Muscle layer of duodenum (tissue), 2 donors: Measurements from ENCODE around the gene STRA6.

Source experiments
- H3K27ac ChIP-seq: one replicate; pipeline ENCODE4 v1.7.0; 2013; ENCODE audit warnings: mild to moderate bottlenecking, low read length
- H3K27me3 ChIP-seq: one replicate; pipeline ENCODE4 v1.7.0; 2013; ENCODE audit warnings: low read depth, mild to moderate bottlenecking, control low read depth, low read length
- H3K36me3 ChIP-seq, 2 donors: one replicate each; pipeline ENCODE4 v1.7.0; 2013; ENCODE audit warnings: low read length in 2 of 2, control low read depth in 1 of 2, mild to moderate bottlenecking in 1 of 2; ENCODE audit not compliant: insufficient read depth in 2 of 2, control insufficient read depth in 1 of 2
- H3K4me1 ChIP-seq, 2 donors: one replicate each; pipeline ENCODE4 v1.7.0; 2013; ENCODE audit warnings: low read length in 2 of 2, mild to moderate bottlenecking in 2 of 2, control low read depth in 1 of 2, moderate library complexity in 1 of 2; ENCODE audit not compliant: insufficient read depth in 2 of 2, control insufficient read depth in 1 of 2
- H3K4me3 ChIP-seq, 2 donors: one replicate each; pipeline ENCODE4 v1.7.0; 2013; ENCODE audit warnings: low read length in 2 of 2, low read depth in 1 of 2, mild to moderate bottlenecking in 1 of 2
- H3K9me3 ChIP-seq, 2 donors: one replicate each; pipeline ENCODE4 v1.7.0; 2013; ENCODE audit warnings: low read length in 2 of 2, control low read depth in 1 of 2, mild to moderate bottlenecking in 1 of 2; ENCODE audit not compliant: control insufficient read depth in 1 of 2
- donor health status: healthy.

The STRA6 gene

GRCh38 chr15:74239051-74239705 is 36.6 kb upstream of the STRA6 start:
- H3K4me1 ChIP-seq: peaks cover 5 to 11% of the 10 kb centered on the region in 2 donors
- H3K9me3 ChIP-seq: no peaks in the 10 kb centered on the region
- no peak overlapping the region for H3K27ac ChIP-seq
- H3K36me3 ChIP-seq: no peaks in the 10 kb centered on the region
- no peak overlapping the region for H3K4me3 ChIP-seq
- H3K27me3 ChIP-seq: no peaks in the 10 kb centered on the region

- Histone ChIP-seq H3K4me3 (no peak within 1 kb of the TSS), H3K27ac (no peak within 1 kb of the TSS), H3K27me3 (peaks cover 3% of the 10 kb centered on the region), H3K36me3 (no peaks in the 10 kb centered on the region), H3K9me3 (no peaks in the 10 kb centered on the region), H3K4me1 (peaks cover 0 to 11% of the 10 kb centered on the region in 2 donors)
Observed at GRCh38 chr15:74235962-74236361, 33.4 kb upstream of the STRA6 start, which contains the start of gene CCDC33. Gene CCDC33 (plus strand): TSS chr15:74236326. CDS start chr15:74236720, 394 bp downstream.

GRCh38 chr15:74234598-74234875 is 31.9 kb upstream of the STRA6 start:
- Histone ChIP-seq H3K27me3 (peaks cover 3% of the 10 kb centered on the region), H3K36me3 (no peaks in the 10 kb centered on the region), H3K4me1 (peaks cover 0 to 2% of the 10 kb centered on the region in 2 donors), H3K9me3 (no peaks in the 10 kb centered on the region), H3K27ac (no peak overlapping the region), H3K4me3 (no peak overlapping the region)

- H3K27me3 ChIP-seq: peaks cover 3% of the 10 kb centered on the region
- no peaks in the 10 kb centered on the region for H3K4me1 ChIP-seq
- H3K36me3 ChIP-seq: no peaks in the 10 kb centered on the region
- H3K27ac ChIP-seq: no peak overlapping the region
- H3K9me3 ChIP-seq: no peaks in the 10 kb centered on the region
- no peak overlapping the region for H3K4me3 ChIP-seq
Observed at GRCh38 chr15:74233851-74234597, 31.4 kb upstream of the STRA6 start.

- Histone ChIP-seq H3K36me3 (no peaks in the 10 kb centered on the region), H3K4me3 (no peak overlapping the region), H3K4me1 (peaks cover 0 to 5% of the 10 kb centered on the region in 2 donors), H3K9me3 (no peaks in the 10 kb centered on the region), H3K27ac (no peak overlapping the region), H3K27me3 (peaks cover 3% of the 10 kb centered on the region)
Observed at GRCh38 chr15:74233373-74233772, 30.8 kb upstream of the STRA6 start.

GRCh38 chr15:74231475-74231874 is 28.9 kb upstream of the STRA6 start:
- Histone ChIP-seq H3K36me3 (no peaks in the 10 kb centered on the region), H3K9me3 (no peaks in the 10 kb centered on the region), H3K4me3 (no peak overlapping the region), H3K27ac (no peak overlapping the region), H3K4me1 (peaks cover 0 to 6% of the 10 kb centered on the region in 2 donors), H3K27me3 (peaks cover 3% of the 10 kb centered on the region)

GRCh38 chr15:74229686-74230085 is 27.1 kb upstream of the STRA6 start:
- Histone ChIP-seq H3K9me3 (no peaks in the 10 kb centered on the region), H3K27ac (no peak overlapping the region), H3K4me1 (peaks cover 0 to 6% of the 10 kb centered on the region in 2 donors), H3K36me3 (no peaks in the 10 kb centered on the region), H3K4me3 (no peak overlapping the region), H3K27me3 (peaks cover 3% of the 10 kb centered on the region)

- H3K4me1 ChIP-seq: peaks cover 0 to 6% of the 10 kb centered on the region in 2 donors
- no peaks in the 10 kb centered on the region for H3K36me3 ChIP-seq
- H3K4me3 ChIP-seq: no peak overlapping the region
- no peak overlapping the region for H3K27ac ChIP-seq
- H3K27me3 ChIP-seq: peaks cover 3% of the 10 kb centered on the region
- H3K9me3 ChIP-seq: no peaks in the 10 kb centered on the region
Observed at GRCh38 chr15:74228723-74229081, 26.1 kb upstream of the STRA6 start.

- Histone ChIP-seq H3K9me3 (no peaks in the 10 kb centered on the region), H3K4me1 (peaks cover 0 to 6% of the 10 kb centered on the region in 2 donors), H3K27me3 (peaks cover 5% of the 10 kb centered on the region), H3K36me3 (no peaks in the 10 kb centered on the region), H3K4me3 (no peak overlapping the region), H3K27ac (no peak overlapping the region)
Observed at GRCh38 chr15:74227968-74228722, 25.6 kb upstream of the STRA6 start.

GRCh38 chr15:74226761-74227540 is 24.4 kb upstream of the STRA6 start:
- Histone ChIP-seq H3K27ac (no peak overlapping the region), H3K27me3 (peaks cover 6% of the 10 kb centered on the region), H3K9me3 (no peaks in the 10 kb centered on the region), H3K36me3 (no peaks in the 10 kb centered on the region), H3K4me1 (peaks cover 0 to 6% of the 10 kb centered on the region in 2 donors), H3K4me3 (no peak overlapping the region)

GRCh38 chr15:74225928-74226327 is 23.3 kb upstream of the STRA6 start:
- Histone ChIP-seq H3K9me3 (no peaks in the 10 kb centered on the region), H3K4me1 (peaks cover 0 to 6% of the 10 kb centered on the region in 2 donors), H3K27me3 (peaks cover 6% of the 10 kb centered on the region), H3K36me3 (no peaks in the 10 kb centered on the region), H3K4me3 (no peak overlapping the region), H3K27ac (no peak overlapping the region)
